ENCODE measurements around the gene ZFP36L2.

- no peak for TF ChIP-seq CTCF (IDR thresholded peaks at IDR 0.05)
- no peak for TF ChIP-seq EP300 (IDR thresholded peaks at IDR 0.05; ENCODE audit: low read depth)
- no peak for TF ChIP-seq POLR2A (IDR thresholded peaks at IDR 0.05)
- TF ChIP-seq POLR2AphosphoS5 (IDR thresholded peaks at IDR 0.05), result no peak
These were observed 25.4 kb downstream of the ZFP36L2 start for GRCh38 chr2:43201016-43201415.

Measured in transverse colon (tissue), 4 donors.